ENCODE results near the gene CCNI. TPM values are rescaled to one million over a fixed set of nuclear protein-coding genes. Genes with fewer than 3 reads are reported as not detected.

CCNI gene
- total and polyA plus RNA-seq, 2 of the 13 experiments (the other 11 are each of a cell fraction or from before 2014, with no cell fraction given), result 43.5 to 122 TPM

DNA sequence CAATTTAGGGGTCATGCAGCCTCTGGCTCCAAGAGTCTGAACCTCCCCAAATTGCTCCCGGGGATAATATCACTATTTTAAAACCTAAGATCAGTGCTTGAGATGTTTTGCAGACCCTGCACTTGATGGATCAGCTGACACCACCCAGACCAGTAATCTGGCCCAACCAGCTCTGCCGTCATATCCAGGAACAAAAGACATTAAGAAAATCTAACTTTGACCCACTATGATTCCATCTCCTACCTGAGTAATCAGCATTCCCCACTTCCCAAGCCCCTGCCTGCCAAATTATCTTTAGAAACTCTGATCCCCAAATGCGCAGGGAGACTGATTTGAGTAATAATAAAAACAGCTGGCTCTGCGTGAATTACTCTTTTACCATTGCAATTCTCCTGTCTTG lies 46.9 kb upstream of the CCNI start:
- Histone ChIP-seq H3K4me3 (replicated peaks in 1 of 3; ENCODE audit: insufficient read depth in 1 of 3, low read depth in 2 of 3, low read length in 3 of 3) (no peak overlapping the region), H3K9me3 (ENCODE audit: low read length) (no peaks in the 10 kb centered on the region), H3K27me3 (ENCODE audit: control insufficient read depth in 1 of 2, insufficient read depth in 2 of 2, low read length in 2 of 2) (peaks cover 0 to 15% of the 10 kb centered on the region in 2 experiments; a peak in 3 of 5 replicates), H3K79me2 (ENCODE audit: insufficient read depth, low read length) (no peaks in the 10 kb centered on the region), H3K4me1 (ENCODE audit: insufficient read depth, low read length) (no peaks in the 10 kb centered on the region), H3K9ac (ENCODE audit: insufficient read depth, low read depth, low read length) (no peak overlapping the region), H4K20me1 (ENCODE audit: insufficient read depth, low read length) (no peaks in the 10 kb centered on the region), H3K27ac (ENCODE audit: extremely low read length, insufficient read depth, low read length) (no peak overlapping the region), H3K36me3 (replicated peaks in 1 of 2; ENCODE audit: control insufficient read depth in 1 of 2, insufficient read depth in 2 of 2, low read length in 2 of 2) (no peaks in the 10 kb centered on the region), H3K4me2 (ENCODE audit: low read depth, low read length) (no peak overlapping the region), H2AFZ (ENCODE audit: low read length) (no peak overlapping the region)
- POLR2A ChIA-PET, result no interaction called here
- FAIRE-seq (no peak), ATAC-seq (no peak), DNase-seq (ENCODE audit: low spot score) (no peak)
- WGBS (ENCODE audit: low lambda C conversion rate), result 36% methylated on average over 4 of the region's 4 CpGs
- BruUV-seq (replicated peaks), result no TSS peak
- CTCF ChIA-PET (ENCODE audit: low intra/inter-chr PET ratio, low total read pairs), result no interaction called here
- in situ Hi-C loops (cut with HindIII; ENCODE audit: extremely low pct_ligation_motif_present, low pct_unique_long_range_greater_than_20kb), result no loop called here
- intact Hi-C loops (cut with micrococcal nuclease; ENCODE audit: unreplicated experiment), result no loop called here
- TF ChIP-seq AGO2 (optimal IDR thresholded peaks at IDR 0.05; ENCODE audit: low read depth, low read length) (no peak), GTF2F1 (IDR thresholded peaks at IDR 0.05; ENCODE audit: low read length) (no peak), ZNF713 (CRISPR knock-in tag; IDR thresholded peaks at IDR 0.05) (no peak), YEATS4 (CRISPR knock-in tag; IDR thresholded peaks at IDR 0.05; ENCODE audit: borderline replicate concordance) (no peak), ZNF629 (CRISPR knock-in tag; conservative IDR thresholded peaks at IDR 0.05) (no peak), ZNF331 (CRISPR knock-in tag; IDR thresholded peaks at IDR 0.05) (no peak), BORCS8-MEF2B (CRISPR knock-in tag; IDR thresholded peaks at IDR 0.05) (no peak), GABPA (IDR thresholded peaks at IDR 0.05; ENCODE audit: low read depth, low read length) (no peak), GABPA (CRISPR knock-in tag; IDR thresholded peaks at IDR 0.05; ENCODE audit: low read depth) (no peak), SP2 (CRISPR knock-in tag; IDR thresholded peaks at IDR 0.05) (no peak), HCFC1 (IDR thresholded peaks at IDR 0.05; ENCODE audit: low read depth, low read length) (no peak)
- TF ChIP-seq, protein P1, sequence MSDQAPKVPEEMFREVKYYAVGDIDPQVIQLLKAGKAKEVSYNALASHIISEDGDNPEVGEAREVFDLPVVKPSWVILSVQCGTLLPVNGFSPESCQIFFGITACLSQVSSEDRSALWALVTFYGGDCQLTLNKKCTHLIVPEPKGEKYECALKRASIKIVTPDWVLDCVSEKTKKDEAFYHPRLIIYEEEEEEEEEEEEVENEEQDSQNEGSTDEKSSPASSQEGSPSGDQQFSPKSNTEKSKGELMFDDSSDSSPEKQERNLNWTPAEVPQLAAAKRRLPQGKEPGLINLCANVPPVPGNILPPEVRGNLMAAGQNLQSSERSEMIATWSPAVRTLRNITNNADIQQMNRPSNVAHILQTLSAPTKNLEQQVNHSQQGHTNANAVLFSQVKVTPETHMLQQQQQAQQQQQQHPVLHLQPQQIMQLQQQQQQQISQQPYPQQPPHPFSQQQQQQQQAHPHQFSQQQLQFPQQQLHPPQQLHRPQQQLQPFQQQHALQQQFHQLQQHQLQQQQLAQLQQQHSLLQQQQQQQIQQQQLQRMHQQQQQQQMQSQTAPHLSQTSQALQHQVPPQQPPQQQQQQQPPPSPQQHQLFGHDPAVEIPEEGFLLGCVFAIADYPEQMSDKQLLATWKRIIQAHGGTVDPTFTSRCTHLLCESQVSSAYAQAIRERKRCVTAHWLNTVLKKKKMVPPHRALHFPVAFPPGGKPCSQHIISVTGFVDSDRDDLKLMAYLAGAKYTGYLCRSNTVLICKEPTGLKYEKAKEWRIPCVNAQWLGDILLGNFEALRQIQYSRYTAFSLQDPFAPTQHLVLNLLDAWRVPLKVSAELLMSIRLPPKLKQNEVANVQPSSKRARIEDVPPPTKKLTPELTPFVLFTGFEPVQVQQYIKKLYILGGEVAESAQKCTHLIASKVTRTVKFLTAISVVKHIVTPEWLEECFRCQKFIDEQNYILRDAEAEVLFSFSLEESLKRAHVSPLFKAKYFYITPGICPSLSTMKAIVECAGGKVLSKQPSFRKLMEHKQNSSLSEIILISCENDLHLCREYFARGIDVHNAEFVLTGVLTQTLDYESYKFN (CRISPR knock-in tag; conservative IDR thresholded peaks at IDR 0.05), result no peak
- TF ChIP-seq, protein P2, sequence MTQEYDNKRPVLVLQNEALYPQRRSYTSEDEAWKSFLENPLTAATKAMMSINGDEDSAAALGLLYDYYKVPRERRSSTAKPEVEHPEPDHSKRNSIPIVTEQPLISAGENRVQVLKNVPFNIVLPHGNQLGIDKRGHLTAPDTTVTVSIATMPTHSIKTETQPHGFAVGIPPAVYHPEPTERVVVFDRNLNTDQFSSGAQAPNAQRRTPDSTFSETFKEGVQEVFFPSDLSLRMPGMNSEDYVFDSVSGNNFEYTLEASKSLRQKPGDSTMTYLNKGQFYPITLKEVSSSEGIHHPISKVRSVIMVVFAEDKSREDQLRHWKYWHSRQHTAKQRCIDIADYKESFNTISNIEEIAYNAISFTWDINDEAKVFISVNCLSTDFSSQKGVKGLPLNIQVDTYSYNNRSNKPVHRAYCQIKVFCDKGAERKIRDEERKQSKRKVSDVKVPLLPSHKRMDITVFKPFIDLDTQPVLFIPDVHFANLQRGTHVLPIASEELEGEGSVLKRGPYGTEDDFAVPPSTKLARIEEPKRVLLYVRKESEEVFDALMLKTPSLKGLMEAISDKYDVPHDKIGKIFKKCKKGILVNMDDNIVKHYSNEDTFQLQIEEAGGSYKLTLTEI (CRISPR knock-in tag; conservative IDR thresholded peaks at IDR 0.05), result no peak
- TF ChIP-seq, protein P3, sequence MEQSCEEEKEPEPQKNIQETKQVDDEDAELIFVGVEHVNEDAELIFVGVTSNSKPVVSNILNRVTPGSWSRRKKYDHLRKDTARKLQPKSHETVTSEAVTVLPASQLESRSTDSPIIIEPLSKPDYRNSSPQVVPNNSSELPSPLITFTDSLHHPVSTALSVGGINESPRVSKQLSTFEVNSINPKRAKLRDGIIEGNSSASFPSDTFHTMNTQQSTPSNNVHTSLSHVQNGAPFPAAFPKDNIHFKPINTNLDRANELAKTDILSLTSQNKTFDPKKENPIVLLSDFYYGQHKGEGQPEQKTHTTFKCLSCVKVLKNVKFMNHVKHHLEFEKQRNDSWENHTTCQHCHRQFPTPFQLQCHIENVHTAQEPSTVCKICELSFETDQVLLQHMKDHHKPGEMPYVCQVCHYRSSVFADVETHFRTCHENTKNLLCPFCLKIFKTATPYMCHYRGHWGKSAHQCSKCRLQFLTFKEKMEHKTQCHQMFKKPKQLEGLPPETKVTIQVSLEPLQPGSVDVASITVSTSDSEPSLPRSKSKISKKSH (CRISPR knock-in tag; IDR thresholded peaks at IDR 0.05; ENCODE audit: borderline replicate concordance), result no peak
- TF ChIP-seq, protein P4, sequence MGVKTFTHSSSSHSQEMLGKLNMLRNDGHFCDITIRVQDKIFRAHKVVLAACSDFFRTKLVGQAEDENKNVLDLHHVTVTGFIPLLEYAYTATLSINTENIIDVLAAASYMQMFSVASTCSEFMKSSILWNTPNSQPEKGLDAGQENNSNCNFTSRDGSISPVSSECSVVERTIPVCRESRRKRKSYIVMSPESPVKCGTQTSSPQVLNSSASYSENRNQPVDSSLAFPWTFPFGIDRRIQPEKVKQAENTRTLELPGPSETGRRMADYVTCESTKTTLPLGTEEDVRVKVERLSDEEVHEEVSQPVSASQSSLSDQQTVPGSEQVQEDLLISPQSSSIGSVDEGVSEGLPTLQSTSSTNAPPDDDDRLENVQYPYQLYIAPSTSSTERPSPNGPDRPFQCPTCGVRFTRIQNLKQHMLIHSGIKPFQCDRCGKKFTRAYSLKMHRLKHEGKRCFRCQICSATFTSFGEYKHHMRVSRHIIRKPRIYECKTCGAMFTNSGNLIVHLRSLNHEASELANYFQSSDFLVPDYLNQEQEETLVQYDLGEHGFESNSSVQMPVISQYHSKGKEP (CRISPR knock-in tag; IDR thresholded peaks at IDR 0.05), result no peak
- TF ChIP-seq, protein P5, sequence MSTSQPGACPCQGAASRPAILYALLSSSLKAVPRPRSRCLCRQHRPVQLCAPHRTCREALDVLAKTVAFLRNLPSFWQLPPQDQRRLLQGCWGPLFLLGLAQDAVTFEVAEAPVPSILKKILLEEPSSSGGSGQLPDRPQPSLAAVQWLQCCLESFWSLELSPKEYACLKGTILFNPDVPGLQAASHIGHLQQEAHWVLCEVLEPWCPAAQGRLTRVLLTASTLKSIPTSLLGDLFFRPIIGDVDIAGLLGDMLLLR (CRISPR knock-in tag; IDR thresholded peaks at IDR 0.05), result no peak
- TF ChIP-seq, protein P6, sequence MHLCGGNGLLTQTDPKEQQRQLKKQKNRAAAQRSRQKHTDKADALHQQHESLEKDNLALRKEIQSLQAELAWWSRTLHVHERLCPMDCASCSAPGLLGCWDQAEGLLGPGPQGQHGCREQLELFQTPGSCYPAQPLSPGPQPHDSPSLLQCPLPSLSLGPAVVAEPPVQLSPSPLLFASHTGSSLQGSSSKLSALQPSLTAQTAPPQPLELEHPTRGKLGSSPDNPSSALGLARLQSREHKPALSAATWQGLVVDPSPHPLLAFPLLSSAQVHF (CRISPR knock-in tag; IDR thresholded peaks at IDR 0.05), result no peak
